HG03103 (cell line): ENCODE measurements around the gene DCTN5.
A peak's percentile ranks its signal among the peaks of the same experiment; 100 is the strongest.
"Not testable (repeated sequence)": the region's sequence is repeated elsewhere in the genome, so short reads cannot be mapped to it uniquely, and the experiment has no call there.

Experiments
- ATAC-seq: cut with Tn5 transposase; IDR thresholded peaks from one replicate; pipeline ENCODE4 v1.9.1; 2021; ENCODE audit warnings: low read depth; ENCODE audit not compliant: unreplicated experiment

Gene DCTN5

DNA sequence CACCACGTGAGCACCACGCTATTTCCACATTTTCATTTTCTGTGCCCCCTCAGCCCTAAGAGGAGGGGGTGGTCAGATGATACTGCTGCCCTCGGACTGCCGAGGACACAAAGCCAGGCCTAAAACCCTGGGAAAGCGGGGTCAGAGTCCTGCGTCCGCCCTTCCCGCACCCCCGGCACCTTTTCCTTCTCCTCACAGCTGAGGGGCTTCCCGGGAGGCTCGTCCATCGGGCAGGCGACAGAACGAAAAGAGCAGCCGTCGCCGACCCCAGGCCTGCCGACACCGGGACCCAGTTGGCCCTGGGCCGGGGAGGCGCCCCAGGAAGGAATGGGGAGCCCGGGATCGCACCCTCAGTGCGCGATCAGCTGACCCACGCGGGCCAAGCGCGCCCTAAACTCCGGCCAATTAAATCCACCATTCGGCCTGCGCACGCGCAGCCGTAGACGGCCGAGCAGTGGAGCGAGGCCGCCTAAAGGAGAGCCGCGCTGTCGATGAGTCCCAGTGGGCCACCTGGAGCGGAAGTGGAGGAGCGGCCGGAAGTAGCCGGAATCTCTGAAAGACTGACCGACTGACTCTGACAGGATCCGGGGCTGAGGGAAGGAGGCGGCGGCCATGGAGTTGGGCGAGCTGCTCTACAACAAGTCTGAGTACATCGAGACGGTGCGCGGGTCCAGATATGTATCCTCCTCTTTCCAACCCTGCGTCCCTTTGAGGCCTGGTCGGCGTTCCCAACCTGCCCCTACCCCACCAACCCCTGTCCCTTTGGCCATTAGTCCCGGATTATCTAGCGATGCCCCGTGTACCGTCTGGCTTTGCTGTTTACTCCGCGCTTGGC, at the start of gene DCTN5, which contains the start of gene PALB2:
Gene DCTN5, plus strand, starts transcription at position 536 of the 835 bp plus-strand sequence. Its CDS starts 77 bp downstream, at position 613.
Gene PALB2, minus strand, starts transcription at position 380 of the 835 bp plus-strand sequence. Its CDS starts 153 bp downstream, at position 227.
- peak; percentile 91 for ATAC-seq

GRCh38 chr16:23594186-23594585, 47.1 kb upstream of the DCTN5 start:
- no peak for ATAC-seq

DNA sequence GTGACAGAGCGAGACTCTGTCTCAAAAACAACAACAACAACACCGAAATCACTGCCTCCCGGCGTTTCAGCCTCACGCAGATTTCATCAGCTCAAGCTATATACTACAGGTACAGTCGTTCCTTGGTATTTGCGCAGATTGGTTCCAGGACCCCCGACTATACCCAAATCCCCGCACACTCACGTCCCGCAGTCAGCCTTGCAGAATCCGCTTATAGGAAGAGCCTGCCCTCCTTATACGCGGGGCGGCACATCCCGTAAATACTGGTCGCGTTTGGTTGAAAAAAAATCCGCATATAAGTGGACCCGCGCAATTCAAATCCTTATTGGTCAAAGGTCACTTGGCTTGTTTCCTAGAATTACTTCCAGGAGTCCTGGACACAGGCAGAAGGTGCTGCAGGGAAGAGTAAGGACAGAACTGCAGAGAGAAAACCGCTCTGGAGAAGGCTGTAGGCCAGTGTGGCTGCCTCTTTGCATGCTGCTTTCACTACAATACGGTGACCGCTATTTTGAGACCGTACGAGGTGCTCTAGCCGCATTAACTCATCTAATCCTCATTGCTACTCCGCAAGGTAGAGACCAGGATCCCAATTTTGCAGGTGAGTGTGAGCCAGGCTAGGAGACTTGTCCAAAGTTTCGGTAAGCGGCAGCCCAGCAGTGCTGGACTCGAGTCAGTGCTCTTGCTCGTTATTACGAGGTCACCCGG, 45.9 kb upstream of the DCTN5 start:
- no peak for ATAC-seq

- peak; percentile 84 for ATAC-seq
Measured at GRCh38 chr16:23595951-23596720, 45.1 kb upstream of the DCTN5 start, which contains the start of gene NDUFAB1. Gene NDUFAB1 (minus strand): TSS chr16:23596316. CDS start chr16:23596290, 26 bp downstream.

GRCh38 chr16:23597003-23597756, 44.1 kb upstream of the DCTN5 start:
- no peak for ATAC-seq

- ATAC-seq: no peak
Measured at GRCh38 chr16:23607726-23608125, 33.5 kb upstream of the DCTN5 start.

DNA sequence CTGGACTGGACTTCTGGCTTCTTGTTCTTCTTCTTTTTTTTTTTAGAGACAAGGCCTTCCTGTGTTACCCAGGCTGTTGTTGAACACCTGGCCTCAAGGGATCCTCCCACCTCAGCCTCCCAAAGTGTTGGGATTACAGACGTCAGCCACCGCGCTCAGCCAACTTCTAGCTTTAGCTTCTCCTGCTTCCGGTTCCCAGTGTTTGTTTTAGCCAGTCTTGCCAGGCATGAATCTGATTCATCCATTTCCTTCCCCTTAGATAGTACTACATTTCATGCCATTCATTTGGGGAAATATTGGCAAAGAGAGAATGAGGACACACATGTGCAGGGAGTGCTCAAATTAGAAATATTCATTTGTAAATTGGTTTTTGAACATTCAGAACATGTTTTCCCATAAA, 33.1 kb upstream of the DCTN5 start:
- ATAC-seq: no peak

DNA sequence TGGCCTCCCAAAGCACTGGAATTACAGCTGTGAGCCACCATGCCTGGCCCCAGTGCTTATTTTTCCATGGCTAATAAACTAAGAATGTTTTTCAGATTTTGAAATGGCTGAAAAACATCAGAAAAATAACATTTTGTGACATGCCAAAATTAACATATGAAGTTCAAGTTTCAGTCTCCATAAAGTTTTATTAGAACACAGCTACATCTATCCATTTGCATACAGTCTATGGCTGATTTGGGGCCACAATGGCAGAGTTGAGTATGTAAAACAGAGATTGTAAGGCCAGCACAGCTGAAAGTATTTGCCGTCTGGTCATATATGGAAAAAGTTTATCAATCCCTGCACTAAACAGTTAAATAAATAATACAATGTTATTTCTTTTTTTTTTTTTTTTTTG, 31.3 kb upstream of the DCTN5 start:
- no peak for ATAC-seq

GRCh38 chr16:23610905-23611304, 30.4 kb upstream of the DCTN5 start:
- ATAC-seq: not testable (repeated sequence)

DNA sequence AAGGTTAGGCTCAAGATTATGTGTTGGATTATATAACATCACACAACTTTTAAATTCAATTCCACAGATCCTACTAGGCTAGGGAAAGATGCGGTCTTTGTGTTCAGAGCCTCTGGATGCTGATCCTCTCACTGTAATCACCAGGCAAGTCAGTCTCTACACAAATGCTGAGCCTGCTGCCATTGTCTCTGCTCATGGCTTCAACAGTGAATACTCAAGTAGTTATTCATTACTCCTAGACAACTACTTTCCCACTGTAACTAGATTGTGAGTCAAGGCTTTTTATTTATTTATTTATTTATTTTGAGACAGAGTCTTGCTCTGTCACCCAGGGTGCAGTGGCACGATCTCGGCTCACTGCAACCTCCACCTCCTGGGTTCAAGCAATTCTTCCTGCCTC, 29.3 kb upstream of the DCTN5 start:
- no peak for ATAC-seq

- ATAC-seq: no peak
Measured at GRCh38 chr16:23615805-23616204, 25.5 kb upstream of the DCTN5 start.

DNA sequence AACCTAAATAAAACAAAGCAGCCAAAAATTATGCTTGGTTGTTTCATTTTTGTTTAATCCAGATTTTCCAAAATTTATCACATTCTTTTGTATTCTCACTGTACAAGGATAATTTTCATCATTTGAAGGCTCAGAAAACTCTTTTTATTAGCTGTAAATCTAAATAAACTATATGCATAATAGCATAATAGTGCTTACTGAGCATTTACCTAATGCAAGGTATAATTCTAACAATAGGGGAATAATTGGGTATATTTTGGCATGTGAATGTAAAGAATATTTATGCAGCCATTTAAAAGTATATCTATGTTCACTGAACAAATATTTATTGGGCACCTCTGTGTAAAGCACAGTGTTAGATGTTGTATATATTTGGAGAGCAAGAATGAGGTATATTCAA, 17.2 kb upstream of the DCTN5 start:
- no peak for ATAC-seq

GRCh38 chr16:23629516-23629915, 11.8 kb upstream of the DCTN5 start:
- no peak for ATAC-seq

DNA sequence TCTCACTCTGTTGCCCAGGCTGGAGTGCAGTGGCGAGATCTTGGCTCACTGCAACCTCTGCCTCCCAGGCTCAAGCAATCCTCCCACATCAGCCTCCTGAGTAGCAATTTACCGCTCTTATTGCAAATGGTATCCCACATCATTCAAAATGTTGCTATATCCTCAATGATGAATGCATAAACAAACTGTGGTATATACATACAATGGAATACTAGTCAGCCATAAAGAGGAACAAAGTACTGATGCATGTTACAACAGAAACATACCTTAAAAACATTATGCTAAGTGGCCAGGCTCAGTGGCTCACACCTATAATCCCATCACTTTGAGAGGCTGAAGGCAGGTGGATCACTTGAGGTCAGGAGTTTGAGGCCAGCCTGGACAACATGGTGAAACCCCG, 9.4 kb upstream of the DCTN5 start:
- ATAC-seq: not testable (repeated sequence)

GRCh38 chr16:23634461-23635036, 6.7 kb upstream of the DCTN5 start:
- no peak for ATAC-seq

DNA sequence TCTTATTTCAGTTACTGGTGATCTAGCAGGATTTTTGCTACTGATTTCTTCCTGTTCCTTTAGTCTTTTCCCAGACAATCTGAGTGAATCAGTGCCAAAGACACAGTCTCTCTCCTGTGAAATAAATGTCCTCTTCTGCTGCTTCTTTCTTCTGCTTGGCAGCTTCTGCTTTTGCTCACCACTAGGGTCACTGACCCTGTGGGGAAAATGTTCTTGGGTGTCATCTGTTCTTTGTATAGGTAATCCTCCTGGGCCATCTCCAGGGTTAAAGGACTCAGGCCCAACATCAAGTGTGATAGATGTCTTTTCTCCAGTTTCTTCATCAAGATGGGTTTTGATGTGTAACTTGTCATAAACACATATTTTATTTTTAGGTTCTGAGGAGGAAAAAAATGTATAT, 5.3 kb upstream of the DCTN5 start:
- ATAC-seq: no peak

- no peak for ATAC-seq
Measured at GRCh38 chr16:23640615-23640930, 693 bp upstream of the DCTN5 start.

DNA sequence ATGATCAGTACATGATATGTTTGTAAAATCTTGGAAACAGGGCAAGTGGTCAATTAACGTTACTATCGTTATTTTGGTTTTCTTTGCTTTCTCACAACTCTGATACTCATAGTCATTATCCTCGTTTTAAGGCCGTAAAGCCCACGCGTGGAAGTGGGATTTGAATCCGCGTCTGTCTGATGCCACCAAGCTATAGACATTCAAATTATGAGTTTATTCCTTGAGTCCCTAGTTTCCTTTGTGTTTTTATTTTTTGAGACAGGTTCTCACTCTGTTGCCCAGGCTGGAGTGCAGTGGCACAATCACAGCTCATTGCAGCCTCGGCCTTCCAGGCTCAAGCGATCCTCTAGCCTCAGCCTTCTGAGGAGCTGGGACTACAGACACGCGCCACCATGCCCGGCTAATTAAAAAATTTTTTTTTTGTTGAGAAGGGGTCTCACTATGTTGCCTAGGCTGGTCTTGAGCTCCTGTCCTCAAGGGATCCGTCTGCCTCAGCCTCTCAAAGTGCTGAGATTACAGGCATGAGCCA, 1.0 kb downstream of the DCTN5 start:
- ATAC-seq: no peak

GRCh38 chr16:23650674-23651416, 9.6 kb downstream of the DCTN5 start:
- ATAC-seq: no peak
